DND-41 (cell line): ENCODE measurements around the gene ZNF566.

ENCODE experiments used
- ATAC-seq: fragments of 200-7000 bp; cut with Tn5 transposase; 3 replicates; pipeline ENCODE4 v1.9.1; 2021; ENCODE audit warnings: low read depth; ENCODE audit not compliant: insufficient read depth
- DNase-seq: peaks from one replicate; pipeline ENCODE4 v3.0.0-alpha.2; 2020
- H2AFZ ChIP-seq: 2 replicates; pipeline ENCODE4 v1.6.0; 2012; ENCODE audit warnings: low read depth, low read length
- H3K27ac ChIP-seq: 2 replicates; pipeline ENCODE4 v1.5.1; 2012; ENCODE audit warnings: low read length, inconsistent platforms
- H3K27me3 ChIP-seq: fragments of 200-600 bp; sonication (generic); 2 replicates; pipeline ENCODE4 v1.6.0; 2012; ENCODE audit warnings: low read length, mild to moderate bottlenecking, inconsistent platforms; ENCODE audit not compliant: insufficient read depth, poor library complexity
- H3K36me3 ChIP-seq: 2 replicates; pipeline ENCODE4 v1.5.1; 2012; ENCODE audit warnings: low read length, inconsistent platforms; ENCODE audit not compliant: insufficient read depth
- H3K4me1 ChIP-seq: 2 replicates; pipeline ENCODE4 v1.5.1; 2012; ENCODE audit warnings: mild to moderate bottlenecking, low read length; ENCODE audit not compliant: insufficient read depth
- H3K4me2 ChIP-seq: 2 replicates; pipeline ENCODE4 v1.6.0; 2012; ENCODE audit warnings: mild to moderate bottlenecking, moderate library complexity, low read length, inconsistent platforms; ENCODE audit not compliant: insufficient read depth
- H3K4me3 ChIP-seq, 2 experiments: fragments of 200-600 bp in 1 of 2; shearing (Covaris generic) in 1 of 2; 2 replicates each; pipeline ENCODE4 v1.5.1; 2012 to 2016; ENCODE audit warnings: inconsistent platforms in 2 of 2, low read length in 2 of 2, mild to moderate bottlenecking in 2 of 2, low read depth in 1 of 2, moderate library complexity in 1 of 2
- H3K79me2 ChIP-seq: 2 replicates; pipeline ENCODE4 v1.6.0; 2012; ENCODE audit warnings: low read length, inconsistent platforms; ENCODE audit not compliant: insufficient read depth
- H3K9ac ChIP-seq: 2 replicates; pipeline ENCODE4 v1.6.0; 2012; ENCODE audit warnings: low read depth, mild to moderate bottlenecking, inconsistent platforms, low read length, moderate library complexity
- H3K9me3 ChIP-seq: 2 replicates; pipeline ENCODE4 v1.5.1; 2012; ENCODE audit warnings: low read length, moderate library complexity, mild to moderate bottlenecking, inconsistent platforms; ENCODE audit not compliant: insufficient read depth, severe bottlenecking
- H4K20me1 ChIP-seq: 2 replicates; pipeline ENCODE4 v1.6.0; 2012; ENCODE audit warnings: low read length; ENCODE audit not compliant: insufficient read depth
- CTCF ChIP-seq: IDR thresholded peaks from 2 replicates; pipeline ENCODE4 v1.5.1; 2012; ENCODE audit warnings: borderline replicate concordance, low read length, moderate library complexity, mild to moderate bottlenecking; ENCODE audit not compliant: poor library complexity, severe bottlenecking; ENCODE audit errors: extremely low read depth
- EZH2 ChIP-seq: IDR thresholded peaks from 3 replicates; pipeline ENCODE4 v1.6.1; 2012; ENCODE audit warnings: borderline replicate concordance, low read depth, mild to moderate bottlenecking, moderate library complexity, low read length, inconsistent platforms; ENCODE audit not compliant: severe bottlenecking

The ZNF566 gene

GRCh38 chr19:36488118-36488845 is 1.1 kb downstream of the ZNF566 start:
- DNase-seq (no peak), ATAC-seq (no peak)
- Histone ChIP-seq H3K4me2 (peak overlapping the region; percentile 79), H2AFZ (peak overlapping the region; percentile 93), H3K27me3 (no peaks in the 10 kb centered on the region), H3K36me3 (0 out of 2 replicates have a peak, but pooled peaks cover 4% of the 10 kb centered on the region), H3K9me3 (no peaks in the 10 kb centered on the region), H4K20me1 (no peaks in the 10 kb centered on the region), H3K79me2 (peaks cover 57% of the 10 kb centered on the region), H3K9ac (peak overlapping the region; percentile 87), H3K4me1 (peaks cover 27% of the 10 kb centered on the region), H3K4me3 (peak overlapping the region; percentile 54 to 83; a peak in 3 of 4 replicates), H3K27ac (peak overlapping the region; percentile 98)
- TF ChIP-seq EZH2 (no peak), CTCF (no peak)

GRCh38 chr19:36483653-36484052 is 5.7 kb downstream of the ZNF566 start:
- no peak overlapping the region for H2AFZ ChIP-seq
- H3K36me3 ChIP-seq, result 0 out of 2 replicates have a peak, but pooled peaks cover 7% of the 10 kb centered on the region
- no peak overlapping the region for H3K4me2 ChIP-seq
- no peak overlapping the region for H3K9ac ChIP-seq
- peaks cover 17% of the 10 kb centered on the region for H3K4me1 ChIP-seq
- peaks cover 73% of the 10 kb centered on the region for H3K79me2 ChIP-seq
- DNase-seq (no peak), ATAC-seq (no peak)
- no peaks in the 10 kb centered on the region for H4K20me1 ChIP-seq
- TF ChIP-seq CTCF (no peak), EZH2 (no peak)
- no peaks in the 10 kb centered on the region for H3K27me3 ChIP-seq
- no peak overlapping the region for H3K4me3 ChIP-seq
- H3K9me3 ChIP-seq, result no peaks in the 10 kb centered on the region
- no peak overlapping the region for H3K27ac ChIP-seq

- Histone ChIP-seq H3K9me3 (no peaks in the 10 kb centered on the region), H2AFZ (no peak overlapping the region), H3K4me3 (no peak overlapping the region), H3K4me2 (no peak overlapping the region), H3K9ac (no peak overlapping the region), H3K4me1 (peaks cover 9% of the 10 kb centered on the region), H3K27ac (no peak overlapping the region), H3K27me3 (no peaks in the 10 kb centered on the region), H4K20me1 (no peaks in the 10 kb centered on the region), H3K79me2 (peaks cover 69% of the 10 kb centered on the region), H3K36me3 (0 out of 2 replicates have a peak, but pooled peaks cover 7% of the 10 kb centered on the region)
- no peak for DNase-seq
- TF ChIP-seq EZH2 (no peak), CTCF (no peak)
- ATAC-seq, result no peak
Measured at GRCh38 chr19:36482876-36483275, 6.5 kb downstream of the ZNF566 start.
